Omental fat pad (tissue), 4 donors: ENCODE measurements around the gene PCCA. TPM values are rescaled to one million over a fixed set of nuclear protein-coding genes. Genes with fewer than 3 reads are reported as not detected.
A peak's percentile ranks its signal among the peaks of the same experiment; 100 is the strongest.
"Not testable (repeated sequence)": the region's sequence is repeated elsewhere in the genome, so short reads cannot be mapped to it uniquely, and the experiment has no call there.

Source experiments
- ATAC-seq: fragments of 150-250 bp; one replicate; pipeline ENCODE4 v1.9.1; 2016; ENCODE audit warnings: mild to moderate bottlenecking, moderate library complexity; ENCODE audit not compliant: low FRiP score
- DNase-seq: peaks from one replicate; pipeline ENCODE4 v3.0.0-alpha.2; 2019; ENCODE audit warnings: low spot score
- CTCF ChIP-seq, 3 donors: fragments of 450-650 bp; IDR thresholded peaks; one replicate each; pipeline ENCODE4 v1.5.1; 2016 to 2017; ENCODE audit warnings: antibody characterized with exemption in 3 of 3, mild to moderate bottlenecking in 3 of 3, moderate library complexity in 2 of 3
- total RNA-seq, 4 donors: library from RNA; depleted of rRNA; stranded (reverse); fragments of >200 nt; gene quantifications; one replicate each; pipeline ENCODE4 v1.1.0, GENCODE V29; 2016

Gene PCCA
- total RNA-seq, 4 donors from 2014 or later, result 27.5 to 61.6 (median 49.2) TPM

- ATAC-seq (no peak), DNase-seq (no peak)
- TF ChIP-seq CTCF (IDR thresholded peaks at IDR 0.05), result no peak
Observed at GRCh38 chr13:100098445-100099116, 9.7 kb downstream of the PCCA start.

- ATAC-seq, DNase-seq: not testable (repeated sequence)
Observed at GRCh38 chr13:100099117-100099445, 10.2 kb downstream of the PCCA start.

- ATAC-seq (peak; percentile 81), DNase-seq (no peak)
- no peak for TF ChIP-seq CTCF (IDR thresholded peaks at IDR 0.05)
Observed at GRCh38 chr13:100100115-100100879, 11.4 kb downstream of the PCCA start.

GRCh38 chr13:100102042-100102441 is 13.1 kb downstream of the PCCA start:
- no peak for ATAC-seq
- TF ChIP-seq CTCF (IDR thresholded peaks at IDR 0.05), result no peak
- DNase-seq, result no peak

GRCh38 chr13:100106005-100106404 is 17.1 kb downstream of the PCCA start:
- DNase-seq (no peak), ATAC-seq (no peak)
- no peak for TF ChIP-seq CTCF (IDR thresholded peaks at IDR 0.05)

- no peak for DNase-seq
- no peak for ATAC-seq
- no peak for TF ChIP-seq CTCF (IDR thresholded peaks at IDR 0.05)
Observed at GRCh38 chr13:100106705-100107104, 17.8 kb downstream of the PCCA start.

- TF ChIP-seq CTCF (IDR thresholded peaks at IDR 0.05), result no peak
- DNase-seq (no peak), ATAC-seq (no peak)
Observed at GRCh38 chr13:100108913-100109507, 20.1 kb downstream of the PCCA start.
